Hepatocyte (in vitro differentiated cells): Measurements from ENCODE around the gene E2F7.

Experiments
- EZH2phosphoT487 ChIP-seq: fragments of 200-600 bp; sonication (generic); IDR thresholded peaks from one replicate; pipeline ENCODE4 v1.6.1; 2018; ENCODE audit warnings: antibody characterized with exemption, mild to moderate bottlenecking, low read depth, moderate library complexity; ENCODE audit not compliant: unreplicated experiment, severe bottlenecking
- TF ChIP-seq, protein P1 (sequence below): fragments of 200-600 bp; sonication (generic); IDR thresholded peaks from 2 replicates; pipeline ENCODE4 v1.5.1; 2016; ENCODE audit warnings: antibody characterized with exemption, mild to moderate bottlenecking; ENCODE audit not compliant: poor library complexity

DNA sequence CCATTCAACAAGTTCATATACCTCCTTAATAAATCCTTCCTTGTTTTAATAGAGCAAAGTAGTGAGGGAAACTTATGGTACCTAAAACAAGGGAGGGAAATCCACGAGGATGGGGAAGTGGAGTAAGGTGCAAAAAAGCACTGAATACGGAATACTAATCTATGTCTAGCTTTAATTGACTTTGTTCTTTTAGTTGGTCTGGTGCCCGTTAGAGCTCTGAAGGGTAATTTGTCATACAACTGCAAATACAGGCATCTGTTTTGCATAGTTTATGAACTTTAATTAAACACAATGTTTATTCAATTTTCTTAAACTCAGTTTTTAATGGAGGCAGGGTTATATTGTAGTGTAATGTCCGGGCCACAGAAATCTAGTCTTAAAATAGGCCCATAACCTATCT lies 67.0 kb downstream of the E2F7 start:
- TF ChIP-seq, protein P1, sequence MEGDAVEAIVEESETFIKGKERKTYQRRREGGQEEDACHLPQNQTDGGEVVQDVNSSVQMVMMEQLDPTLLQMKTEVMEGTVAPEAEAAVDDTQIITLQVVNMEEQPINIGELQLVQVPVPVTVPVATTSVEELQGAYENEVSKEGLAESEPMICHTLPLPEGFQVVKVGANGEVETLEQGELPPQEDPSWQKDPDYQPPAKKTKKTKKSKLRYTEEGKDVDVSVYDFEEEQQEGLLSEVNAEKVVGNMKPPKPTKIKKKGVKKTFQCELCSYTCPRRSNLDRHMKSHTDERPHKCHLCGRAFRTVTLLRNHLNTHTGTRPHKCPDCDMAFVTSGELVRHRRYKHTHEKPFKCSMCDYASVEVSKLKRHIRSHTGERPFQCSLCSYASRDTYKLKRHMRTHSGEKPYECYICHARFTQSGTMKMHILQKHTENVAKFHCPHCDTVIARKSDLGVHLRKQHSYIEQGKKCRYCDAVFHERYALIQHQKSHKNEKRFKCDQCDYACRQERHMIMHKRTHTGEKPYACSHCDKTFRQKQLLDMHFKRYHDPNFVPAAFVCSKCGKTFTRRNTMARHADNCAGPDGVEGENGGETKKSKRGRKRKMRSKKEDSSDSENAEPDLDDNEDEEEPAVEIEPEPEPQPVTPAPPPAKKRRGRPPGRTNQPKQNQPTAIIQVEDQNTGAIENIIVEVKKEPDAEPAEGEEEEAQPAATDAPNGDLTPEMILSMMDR, result no peak
- TF ChIP-seq EZH2phosphoT487, result no peak
